A673 (cell line): ENCODE measurements around the gene WFDC11.

Experiments
- CTCF ChIP-seq: fragments of 300-800, 200-600 bp; sonication (generic); conservative IDR thresholded peaks from 2 replicates; pipeline ENCODE4 v1.5.1; 2017; ENCODE audit warnings: low read depth, mild to moderate bottlenecking, antibody characterized with exemption, low read length, moderate library complexity, mixed read lengths
- EZH2 ChIP-seq: fragments of 200-600 bp; sonication (generic); IDR thresholded peaks from 2 replicates; pipeline ENCODE4 v1.6.1; 2017; ENCODE audit warnings: borderline replicate concordance, low read depth, mild to moderate bottlenecking, mixed read lengths, antibody characterized with exemption, low read length; ENCODE audit not compliant: poor library complexity, severe bottlenecking

GRCh38 chr20:45639687-45640086 lies 30.4 kb downstream of the WFDC11 start:
- TF ChIP-seq CTCF, result no peak
- no peak for TF ChIP-seq EZH2
